ENCODE results near the gene TSPAN11. TPM values are rescaled to one million over a fixed set of nuclear protein-coding genes. Genes with fewer than 3 reads are reported as not detected.

TSPAN11 gene
- total and polyA plus RNA-seq, 2 donors (not counting 3 experiments of a cell fraction or from before 2014, with no cell fraction given) = 2.1 to 3.9 TPM

- no peaks in the 10 kb centered on the region for H3K4me1 ChIP-seq (ENCODE audit: control insufficient read depth, extremely low read depth, insufficient read depth, low read length)
- DNase-seq (ENCODE audit: low read depth, low spot score) = no peak
These were observed 108.7 kb downstream of the TSPAN11 start for GRCh38 chr12:31035226-31035625.

More at GRCh38 chr12:31035226-31035625, 108.7 kb downstream of the TSPAN11 start:
- no peak for FAIRE-seq
- TF ChIP-seq CTCF (IDR thresholded peaks at IDR 0.05; ENCODE audit: extremely low read depth in 1 of 2, insufficient read depth in 1 of 2, low read depth in 1 of 2, low read length in 2 of 2) (no peak), MYC (IDR thresholded peaks at IDR 0.05; ENCODE audit: low read depth, low read length) (no peak)
- H3K36me3 ChIP-seq (ENCODE audit: control insufficient read depth in 2 of 2, extremely low read depth in 1 of 2, insufficient read depth in 2 of 2, low read length in 2 of 2) = no peaks in the 10 kb centered on the region
- no peaks in the 10 kb centered on the region for H4K20me1 ChIP-seq (replicated peaks; ENCODE audit: control insufficient read depth, extremely low read depth, insufficient read depth, low read length)
- no peaks in the 10 kb centered on the region for H3K79me2 ChIP-seq (ENCODE audit: control insufficient read depth, insufficient read depth, low read length)
- intact Hi-C loops (cut with micrococcal nuclease) (no loop called here), dilution Hi-C loops (cut with MboI; ENCODE audit: extremely low pct_ligation_motif_present, low sequenced_read_pairs) (no loop called here)
- H3K9me1 ChIP-seq (replicated peaks; ENCODE audit: control insufficient read depth, extremely low read depth, insufficient read depth, low read length) = no peaks in the 10 kb centered on the region
- H3K27me3 ChIP-seq (ENCODE audit: control insufficient read depth in 2 of 2, insufficient read depth in 2 of 2, low read length in 2 of 2) = peaks cover 4 to 5% of the 10 kb centered on the region in 2 experiments
- CTCF ChIA-PET = interaction anchor here (0.7 kb wide), 1 partner anchor 24 kb away, joined by 3 read pairs; no protein-coding TSS in a partner anchor
- no peak overlapping the region for H3K27ac ChIP-seq (ENCODE audit: insufficient read depth, low read depth, low read length)
- no peak overlapping the region for H3K9ac ChIP-seq (replicated peaks; ENCODE audit: extremely low read depth, insufficient read depth, low read length)
- H3K9me3 ChIP-seq (replicated peaks; ENCODE audit: control insufficient read depth, insufficient read depth, low read length) = no peaks in the 10 kb centered on the region
- no peak overlapping the region for H3K4me2 ChIP-seq (ENCODE audit: insufficient read depth, low read length)
- no TSS peak for BruUV-seq (replicated peaks)
- POLR2A ChIA-PET = no interaction called here
- no peak overlapping the region for H3K4me3 ChIP-seq (replicated peaks in 1 of 3; ENCODE audit: insufficient read depth in 1 of 3, low read depth in 1 of 3, low read length in 3 of 3)
- no peak overlapping the region for H2AFZ ChIP-seq (ENCODE audit: low read depth, low read length)
